HG03103 (cell line): Measurements from ENCODE around the gene ZDHHC11.
"Not testable (repeated sequence)": the region's sequence is repeated elsewhere in the genome, so short reads cannot be mapped to it uniquely, and the experiment has no call there.

Experiments used
- ATAC-seq: cut with Tn5 transposase; IDR thresholded peaks from one replicate; pipeline ENCODE4 v1.9.1; 2021; ENCODE audit warnings: low read depth; ENCODE audit not compliant: unreplicated experiment

Gene ZDHHC11

DNA sequence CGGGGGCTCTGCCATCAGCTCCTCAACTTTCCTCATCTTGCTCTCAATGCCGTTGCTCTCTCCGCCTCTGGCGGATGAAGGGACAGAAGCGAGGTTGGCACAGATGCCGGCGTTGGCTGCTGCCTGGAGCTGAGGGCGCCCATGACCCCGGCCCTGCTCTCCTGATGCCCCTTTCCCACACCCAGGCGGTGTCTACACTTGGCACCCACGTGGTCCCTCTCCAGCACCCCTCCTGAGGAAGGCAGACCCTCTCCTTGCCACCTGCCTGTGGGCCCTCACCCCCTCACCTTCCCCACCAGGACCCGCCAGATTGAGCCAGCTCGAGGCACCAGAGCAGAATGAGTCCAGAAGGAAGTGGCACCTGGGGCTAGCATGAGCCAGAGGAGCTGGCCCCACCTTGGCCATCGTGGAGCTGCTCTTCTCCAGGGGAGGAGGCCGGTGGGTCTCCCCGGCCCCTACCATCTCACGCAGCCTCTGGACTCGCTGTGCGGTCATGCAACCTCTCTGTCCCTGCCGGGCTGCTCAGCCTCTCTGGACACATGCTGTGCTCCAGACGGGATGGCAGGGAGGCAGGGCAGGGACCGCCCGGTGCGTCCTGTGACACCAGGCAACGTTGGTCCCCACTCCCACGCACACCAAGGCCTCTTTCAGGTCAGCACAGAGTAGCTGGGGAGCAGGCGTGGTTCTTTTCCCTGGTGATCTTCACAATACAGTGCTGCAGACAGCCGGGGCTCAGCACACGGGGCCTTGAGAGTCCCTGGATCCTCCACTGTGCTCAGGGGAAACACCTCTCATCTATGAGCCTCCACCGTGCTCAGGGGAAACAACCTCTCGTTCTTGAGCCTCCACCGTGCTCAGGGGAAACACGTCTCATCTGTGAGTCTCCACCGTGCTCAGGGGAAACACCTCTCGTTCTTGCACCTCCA, 4.8 kb downstream of the ZDHHC11 start:
- ATAC-seq: not testable (repeated sequence)

DNA sequence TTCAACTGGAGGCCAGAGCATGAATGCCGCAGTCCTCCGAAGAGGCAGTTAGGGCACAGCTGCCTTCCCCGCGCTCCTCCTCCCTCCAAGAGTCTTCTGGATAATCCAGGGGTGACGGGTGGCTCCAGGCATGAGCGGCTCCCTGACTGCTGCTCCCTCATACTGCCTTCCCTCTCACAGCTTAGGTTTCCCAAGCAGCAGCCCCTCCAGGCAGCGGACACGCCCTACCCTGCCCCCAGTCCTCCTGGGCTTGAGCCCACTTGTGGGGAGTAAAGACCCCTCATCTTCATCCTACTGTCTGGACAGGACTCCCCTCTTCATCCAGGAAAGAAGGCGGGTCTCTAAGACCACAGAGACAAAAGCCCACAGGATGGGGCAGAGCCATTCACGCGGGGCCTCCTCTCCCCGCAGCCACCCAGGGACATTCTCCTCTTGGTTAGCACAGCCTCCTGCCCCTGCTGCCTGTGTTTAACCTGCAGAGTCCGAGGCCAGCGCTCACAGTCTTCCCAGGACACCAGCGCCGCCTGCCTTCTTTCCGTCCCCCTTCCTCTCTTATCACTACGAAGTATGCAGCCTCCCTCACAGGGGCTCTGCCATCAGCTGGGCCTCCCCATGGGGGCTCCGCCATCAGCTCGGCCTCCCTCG, 5.6 kb downstream of the ZDHHC11 start:
- ATAC-seq: not testable (repeated sequence)

DNA sequence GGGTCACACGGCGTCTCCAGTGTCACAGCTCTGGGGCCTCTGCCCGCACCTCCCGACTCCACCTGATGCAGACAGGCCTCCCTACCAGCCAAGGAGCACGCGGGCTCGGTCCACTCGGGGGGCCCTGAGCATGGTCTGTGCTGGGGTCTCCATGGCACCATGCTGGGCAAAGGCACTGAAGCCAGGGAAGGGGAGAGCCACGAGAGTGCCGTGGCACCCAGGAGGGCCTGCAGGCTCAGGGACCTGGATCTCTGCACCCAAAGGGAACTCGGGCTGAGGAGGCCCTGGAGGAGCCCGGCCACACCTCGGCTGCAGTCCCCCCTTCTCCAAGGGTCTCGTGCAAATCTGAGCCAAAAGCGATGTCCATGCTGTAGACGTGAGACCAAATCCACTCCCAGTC, 6.4 kb downstream of the ZDHHC11 start:
- ATAC-seq: not testable (repeated sequence)

GRCh38 chr5:843926-844325, 6.9 kb downstream of the ZDHHC11 start:
- ATAC-seq: not testable (repeated sequence)

GRCh38 chr5:843371-843770, 7.4 kb downstream of the ZDHHC11 start:
- not testable (repeated sequence) for ATAC-seq

DNA sequence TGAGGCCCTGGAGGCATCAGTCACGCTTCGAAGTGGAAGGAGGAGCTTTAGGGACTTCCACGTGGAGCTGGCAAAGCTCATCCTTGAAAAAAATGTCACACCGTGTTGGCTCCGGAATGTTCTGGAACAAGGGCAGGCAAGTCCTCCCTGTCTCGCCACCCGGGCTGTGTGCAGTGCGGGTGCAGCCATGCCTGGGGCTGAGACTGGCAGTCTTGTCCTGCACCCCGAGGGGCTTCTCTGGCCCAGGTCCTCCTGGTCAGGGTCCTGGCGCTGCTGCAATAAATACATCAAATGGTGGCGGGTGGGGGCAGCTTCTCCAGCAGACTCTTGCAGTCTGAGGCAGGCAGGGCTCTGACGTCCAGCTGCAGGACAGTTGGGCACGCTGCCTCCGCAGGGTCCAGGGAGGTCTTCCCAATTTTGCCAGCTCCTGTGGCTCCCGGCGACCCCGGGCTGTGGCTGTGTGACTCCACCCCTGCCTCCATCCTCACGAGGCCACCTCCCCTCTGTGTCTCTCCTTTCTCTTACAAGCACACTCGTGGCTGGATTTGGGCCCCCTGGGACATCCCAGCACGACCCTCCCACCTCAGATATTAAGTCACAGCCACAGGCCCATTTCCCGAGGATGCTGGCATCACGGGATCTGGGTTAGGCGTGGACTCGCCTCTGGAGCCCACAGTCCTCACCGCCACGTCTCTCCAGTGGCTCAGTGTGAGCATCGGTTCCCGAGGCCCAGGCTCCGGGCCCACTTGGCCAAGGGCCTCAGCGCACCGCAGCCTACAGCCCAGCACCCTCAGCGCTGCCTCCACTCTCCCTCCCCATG, 8.2 kb downstream of the ZDHHC11 start:
- not testable (repeated sequence) for ATAC-seq

- ATAC-seq: not testable (repeated sequence)
Measured at GRCh38 chr5:841531-842401, 9.0 kb downstream of the ZDHHC11 start.

DNA sequence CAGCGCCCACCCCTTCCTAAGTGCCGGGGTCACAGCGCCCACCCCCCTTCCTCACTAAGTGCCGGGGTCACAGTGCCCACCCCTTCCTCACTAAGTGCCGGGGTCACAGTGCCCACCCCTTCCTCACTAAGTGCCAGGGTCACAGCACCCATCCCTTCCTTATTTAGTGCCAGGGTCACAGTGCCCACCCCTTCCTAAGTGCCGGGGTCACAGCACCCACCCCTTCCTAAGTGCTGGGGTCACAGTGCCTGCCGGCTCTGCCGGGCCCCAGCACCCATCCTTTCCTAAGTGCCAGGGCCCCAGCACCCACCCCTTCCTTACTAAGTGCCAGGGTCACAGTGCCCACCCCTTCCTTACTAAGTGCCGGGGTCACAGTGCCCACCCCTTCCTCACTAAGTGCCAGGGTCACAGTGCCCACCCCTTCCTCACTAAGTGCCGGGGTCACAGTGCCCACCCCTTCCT, 9.8 kb downstream of the ZDHHC11 start:
- ATAC-seq: not testable (repeated sequence)

- not testable (repeated sequence) for ATAC-seq
Measured at GRCh38 chr5:840118-840973, 10.4 kb downstream of the ZDHHC11 start.

DNA sequence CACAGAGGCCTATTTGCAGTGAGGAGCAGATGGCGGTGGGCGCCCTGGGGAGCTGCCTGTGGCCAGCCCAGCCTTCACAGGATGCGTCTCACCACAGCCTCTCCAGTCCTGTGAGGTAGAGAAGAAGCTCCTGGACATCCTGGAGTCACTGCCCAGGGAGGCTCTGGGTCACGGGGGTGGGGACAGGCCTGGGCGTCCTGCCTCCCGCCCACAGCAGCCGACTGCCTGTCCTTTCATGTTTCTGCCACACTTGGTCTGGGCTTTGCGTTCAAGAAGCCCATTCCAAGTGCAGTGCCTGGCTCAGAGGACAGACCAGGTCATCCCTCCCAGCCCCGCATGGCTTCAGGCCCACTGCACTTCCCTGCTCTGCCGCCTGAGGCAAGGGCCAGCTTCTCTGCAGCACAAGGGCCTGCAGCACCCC, 12.3 kb downstream of the ZDHHC11 start:
- ATAC-seq: not testable (repeated sequence)

- not testable (repeated sequence) for ATAC-seq
Measured at GRCh38 chr5:837621-838121, 13.1 kb downstream of the ZDHHC11 start.

DNA sequence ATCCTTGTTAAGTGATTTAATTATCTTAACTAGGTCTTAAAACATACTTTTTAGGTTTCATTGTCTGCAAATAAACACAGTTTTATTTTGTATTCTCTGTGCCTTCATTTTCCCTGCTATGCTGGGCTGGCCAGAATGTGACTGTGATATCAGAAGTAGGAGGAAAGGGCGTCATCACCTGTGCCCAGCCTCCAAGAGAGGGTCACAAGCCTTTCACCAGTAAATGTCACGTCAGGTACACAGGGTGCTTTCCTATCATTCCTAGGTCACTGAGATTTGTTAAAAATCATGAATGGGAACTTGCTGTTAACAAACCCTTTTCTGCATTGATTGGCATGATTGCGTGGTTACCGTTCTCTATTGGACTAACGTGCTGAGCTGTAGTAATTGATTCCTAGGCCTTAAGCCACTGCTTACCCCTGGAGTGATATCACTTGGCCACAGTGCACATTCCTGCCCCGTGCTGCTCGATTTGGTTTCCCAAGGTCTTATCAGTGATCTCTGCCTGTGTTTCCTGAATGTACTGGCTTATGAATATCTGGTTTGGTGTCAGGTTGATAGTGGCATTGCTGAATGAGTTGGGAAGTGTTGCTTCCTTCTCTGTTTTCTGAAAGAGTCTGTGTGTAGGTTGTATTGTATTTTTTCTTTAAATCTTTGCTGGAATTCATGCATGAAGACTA, 14.7 kb downstream of the ZDHHC11 start:
- not testable (repeated sequence) for ATAC-seq

DNA sequence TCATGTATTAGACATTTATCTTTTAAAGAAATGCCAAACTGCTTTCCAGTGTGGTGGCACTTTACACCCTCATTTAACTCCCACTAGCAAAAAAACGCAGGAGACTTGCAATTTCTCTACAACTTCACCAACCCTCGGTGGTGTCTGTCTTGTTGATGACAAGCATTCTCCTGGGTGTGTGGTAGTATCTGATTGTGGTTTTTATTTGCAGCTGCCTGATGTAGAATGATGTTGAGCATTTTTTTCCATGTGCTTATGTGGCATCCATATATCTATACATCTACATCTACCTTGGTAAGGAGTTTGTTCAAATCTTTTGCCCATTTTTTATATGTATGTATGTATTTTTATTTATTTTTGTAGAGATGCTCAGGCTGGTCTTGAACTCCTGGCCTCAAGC, 16.8 kb downstream of the ZDHHC11 start:
- ATAC-seq: not testable (repeated sequence)

DNA sequence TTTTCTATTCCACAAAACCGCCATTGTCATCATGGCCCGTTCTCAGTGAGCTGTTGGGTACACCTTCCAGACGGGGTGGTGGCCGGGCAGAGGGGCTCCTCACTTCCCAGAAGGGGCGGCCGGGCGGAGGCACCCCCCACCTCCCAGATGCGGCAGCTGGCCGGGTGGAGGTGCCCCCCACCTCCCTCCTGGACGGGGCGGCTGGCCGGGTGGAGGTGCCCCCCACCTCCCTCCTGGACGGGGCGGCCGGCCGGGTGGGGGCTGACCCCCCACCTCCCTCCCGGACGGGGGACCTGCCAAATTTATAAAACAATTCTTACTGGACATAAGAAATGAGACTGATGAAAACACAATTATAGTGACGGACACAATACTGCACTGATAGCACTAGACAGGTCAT, 22.6 kb downstream of the ZDHHC11 start:
- ATAC-seq: not testable (repeated sequence)

GRCh38 chr5:825544-825943, 25.2 kb downstream of the ZDHHC11 start:
- not testable (repeated sequence) for ATAC-seq

DNA sequence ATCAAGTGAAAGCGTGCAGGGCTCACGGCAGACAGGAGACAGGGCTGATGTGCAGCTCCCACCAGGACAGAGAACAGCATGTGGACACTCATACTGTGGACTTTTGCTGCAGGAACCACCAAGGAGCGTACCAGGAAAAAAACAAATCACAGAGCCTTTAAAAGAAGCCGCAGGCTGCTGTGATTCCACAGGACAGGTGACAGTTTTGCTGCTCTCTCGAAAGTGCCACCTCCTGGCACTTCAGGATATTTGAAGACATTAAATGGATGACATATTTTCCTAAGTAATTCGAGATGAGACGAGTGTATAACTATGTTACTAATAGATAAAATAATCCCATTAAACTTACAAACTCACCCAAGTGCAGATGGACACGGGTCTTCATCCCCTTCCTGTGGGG, 29.3 kb downstream of the ZDHHC11 start:
- no peak for ATAC-seq

DNA sequence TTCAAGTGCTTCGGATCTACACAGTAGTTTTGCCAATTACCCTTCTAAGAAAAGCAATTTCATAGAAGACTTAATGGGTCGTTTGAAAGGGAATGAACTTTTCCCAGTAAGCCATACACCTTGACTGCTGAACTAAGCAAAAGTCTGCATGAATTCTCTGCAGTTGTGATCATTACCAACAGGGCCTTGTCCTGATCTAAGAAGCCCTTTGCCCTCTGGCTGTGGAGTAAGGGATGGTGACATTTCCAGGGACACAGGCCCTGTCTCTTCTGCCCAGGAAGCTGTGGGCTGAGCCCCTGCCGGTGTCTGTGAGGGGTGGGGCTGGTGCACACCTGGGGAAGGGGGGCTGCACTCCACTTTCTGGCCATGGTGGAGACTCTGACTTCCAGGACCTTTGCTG, 30.5 kb downstream of the ZDHHC11 start:
- ATAC-seq: no peak

- ATAC-seq: no peak
Measured at GRCh38 chr5:819078-819477, 31.7 kb downstream of the ZDHHC11 start.
